GM12865 (cell line): ENCODE results near the gene EVI5.
"Not testable (repeated sequence)": the region's sequence is repeated elsewhere in the genome, so short reads cannot be mapped to it uniquely, and the experiment has no call there.

Source experiments
- DNase-seq: peaks from one replicate; pipeline ENCODE4 v3.0.0; 2010; ENCODE audit warnings: low read depth
- H3K4me3 ChIP-seq: 2 replicates; pipeline ENCODE4 v1.5.1; 2011; ENCODE audit warnings: mild to moderate bottlenecking, low read depth, low read length, control low read depth
- TF ChIP-seq, protein P1 (sequence below): IDR thresholded peaks from 2 replicates; pipeline ENCODE4 v1.5.1; 2011; ENCODE audit warnings: low read length, control low read depth, low read depth, inconsistent platforms; ENCODE audit not compliant: insufficient read depth; ENCODE audit errors: missing control alignments

The EVI5 gene

DNA sequence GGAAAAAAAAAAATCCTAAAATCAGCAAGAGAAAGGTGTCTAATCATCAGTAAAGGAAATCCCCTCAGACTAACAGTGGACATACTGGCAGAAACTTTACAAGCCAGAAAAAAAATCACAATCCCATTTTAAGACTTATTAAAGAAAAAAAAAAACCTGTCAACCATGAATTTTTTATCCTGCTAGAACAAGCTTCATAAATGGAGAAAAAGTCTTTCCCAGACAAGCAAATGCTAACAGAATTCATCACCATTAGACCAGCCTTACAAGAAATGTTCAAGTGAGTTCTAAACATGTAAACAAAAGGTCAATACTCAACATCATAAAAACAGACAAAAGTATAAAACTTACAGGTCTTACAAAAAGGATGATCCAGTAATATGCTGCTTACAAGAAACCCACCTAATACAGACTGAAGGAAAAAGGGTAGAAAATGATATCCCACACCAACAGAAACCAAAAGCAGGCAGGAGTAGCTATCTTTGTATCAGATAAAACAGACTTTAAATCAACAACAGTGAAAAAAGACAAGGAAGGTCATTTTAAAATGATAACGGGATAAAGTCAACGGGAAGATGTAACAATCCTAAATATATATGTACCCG is 129.6 kb downstream of the EVI5 start:
- H3K4me3 ChIP-seq: no peak overlapping the region
- TF ChIP-seq, protein P1, sequence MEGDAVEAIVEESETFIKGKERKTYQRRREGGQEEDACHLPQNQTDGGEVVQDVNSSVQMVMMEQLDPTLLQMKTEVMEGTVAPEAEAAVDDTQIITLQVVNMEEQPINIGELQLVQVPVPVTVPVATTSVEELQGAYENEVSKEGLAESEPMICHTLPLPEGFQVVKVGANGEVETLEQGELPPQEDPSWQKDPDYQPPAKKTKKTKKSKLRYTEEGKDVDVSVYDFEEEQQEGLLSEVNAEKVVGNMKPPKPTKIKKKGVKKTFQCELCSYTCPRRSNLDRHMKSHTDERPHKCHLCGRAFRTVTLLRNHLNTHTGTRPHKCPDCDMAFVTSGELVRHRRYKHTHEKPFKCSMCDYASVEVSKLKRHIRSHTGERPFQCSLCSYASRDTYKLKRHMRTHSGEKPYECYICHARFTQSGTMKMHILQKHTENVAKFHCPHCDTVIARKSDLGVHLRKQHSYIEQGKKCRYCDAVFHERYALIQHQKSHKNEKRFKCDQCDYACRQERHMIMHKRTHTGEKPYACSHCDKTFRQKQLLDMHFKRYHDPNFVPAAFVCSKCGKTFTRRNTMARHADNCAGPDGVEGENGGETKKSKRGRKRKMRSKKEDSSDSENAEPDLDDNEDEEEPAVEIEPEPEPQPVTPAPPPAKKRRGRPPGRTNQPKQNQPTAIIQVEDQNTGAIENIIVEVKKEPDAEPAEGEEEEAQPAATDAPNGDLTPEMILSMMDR: no peak
- no peak for DNase-seq

DNA sequence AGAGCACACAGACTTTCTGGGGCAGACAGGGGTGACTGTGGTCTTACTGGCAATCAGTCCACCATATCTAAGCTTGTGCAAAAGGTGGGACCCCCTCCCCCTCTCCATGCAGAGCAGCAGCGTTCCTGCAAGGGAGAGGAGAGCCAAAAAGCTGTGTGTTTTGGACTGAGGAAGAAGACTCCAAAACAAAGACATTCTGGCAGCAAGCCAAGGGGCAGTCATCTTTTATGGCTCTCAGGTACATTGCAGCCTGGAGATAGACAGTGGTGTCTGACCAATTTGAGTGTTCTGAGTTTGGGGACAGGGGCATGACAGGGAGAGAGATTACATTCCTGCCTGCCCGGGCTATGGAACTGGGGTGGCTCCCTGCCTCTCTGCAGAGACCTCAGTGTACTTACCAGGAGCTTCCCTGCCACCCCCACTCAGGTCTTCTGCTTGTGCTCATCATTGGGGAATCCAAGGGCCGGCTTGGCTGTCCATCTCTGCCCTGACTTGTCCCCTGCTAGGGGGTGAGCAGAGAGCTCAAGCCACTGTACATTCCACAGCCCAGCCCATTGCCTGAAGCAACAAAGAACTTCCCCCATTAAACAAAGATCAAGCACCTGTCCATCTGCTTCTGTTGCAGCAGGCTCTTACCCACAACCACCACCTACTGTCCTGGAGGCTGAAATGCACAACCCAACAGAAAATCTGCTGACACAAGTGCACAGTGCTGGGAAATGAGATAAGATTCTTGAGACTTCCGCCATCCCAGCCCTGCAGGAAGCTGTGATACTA is 131.1 kb downstream of the EVI5 start:
- no peak overlapping the region for H3K4me3 ChIP-seq
- peak; percentile 5 for DNase-seq
- TF ChIP-seq, protein P1: no peak

DNA sequence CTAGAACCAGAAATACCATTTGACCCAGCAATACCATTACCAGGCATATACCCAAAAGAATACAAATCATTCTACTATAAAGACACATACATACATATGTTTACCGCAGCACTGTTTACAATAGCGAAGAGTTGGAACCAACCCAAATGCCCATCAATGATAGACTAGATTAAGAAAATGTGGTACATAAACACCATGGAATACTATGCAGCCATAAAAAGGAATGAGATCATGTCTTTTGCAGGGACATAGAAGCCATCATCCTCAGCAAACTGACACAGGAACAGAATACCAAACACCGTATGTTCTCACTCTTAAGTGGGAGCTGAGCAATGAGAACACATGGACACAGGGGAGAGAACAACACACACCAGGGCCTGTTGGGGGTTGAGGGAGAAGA is 144.2 kb downstream of the EVI5 start:
- not testable (repeated sequence) for H3K4me3 ChIP-seq, DNase-seq

DNA sequence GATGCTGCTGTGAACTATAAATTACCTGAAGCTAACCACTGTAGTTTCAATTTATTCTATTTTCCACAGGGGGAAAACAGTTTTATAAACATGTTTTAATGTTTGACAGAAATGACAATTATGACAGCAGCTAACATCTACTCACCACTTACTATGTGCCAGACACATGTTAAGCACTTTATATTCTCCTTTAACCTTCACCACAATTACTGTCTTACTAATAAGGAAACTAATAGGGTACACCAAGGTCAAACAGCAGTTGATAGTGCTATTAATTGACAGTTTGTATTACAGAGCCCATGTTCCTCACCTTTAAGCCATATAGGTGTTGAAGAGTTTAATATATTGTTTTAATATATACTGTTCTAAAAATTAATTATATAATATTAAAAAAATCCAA is 146.4 kb downstream of the EVI5 start:
- no peak overlapping the region for H3K4me3 ChIP-seq
- TF ChIP-seq, protein P1: no peak
- no peak for DNase-seq

DNA sequence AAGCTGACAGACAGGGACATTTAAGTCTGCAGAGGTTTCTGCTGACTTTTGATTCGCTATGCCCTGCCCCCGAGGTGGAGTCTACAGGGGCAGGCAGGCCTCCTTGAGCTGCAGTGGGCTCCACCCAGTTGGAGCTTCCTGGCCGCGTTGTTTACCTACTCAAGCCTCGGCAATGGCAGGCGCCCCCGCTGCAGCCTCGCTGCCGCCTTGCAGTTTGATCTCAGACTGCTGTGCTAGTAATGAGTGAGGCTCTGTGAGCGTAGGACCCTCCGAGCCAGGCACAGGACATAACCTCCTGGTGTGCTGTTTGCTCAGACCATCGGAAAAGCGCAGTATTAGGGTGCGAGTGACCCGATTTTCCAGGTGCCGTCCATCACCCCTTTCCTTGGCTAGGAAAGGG is 149.7 kb downstream of the EVI5 start:
- not testable (repeated sequence) for H3K4me3 ChIP-seq, DNase-seq

DNA sequence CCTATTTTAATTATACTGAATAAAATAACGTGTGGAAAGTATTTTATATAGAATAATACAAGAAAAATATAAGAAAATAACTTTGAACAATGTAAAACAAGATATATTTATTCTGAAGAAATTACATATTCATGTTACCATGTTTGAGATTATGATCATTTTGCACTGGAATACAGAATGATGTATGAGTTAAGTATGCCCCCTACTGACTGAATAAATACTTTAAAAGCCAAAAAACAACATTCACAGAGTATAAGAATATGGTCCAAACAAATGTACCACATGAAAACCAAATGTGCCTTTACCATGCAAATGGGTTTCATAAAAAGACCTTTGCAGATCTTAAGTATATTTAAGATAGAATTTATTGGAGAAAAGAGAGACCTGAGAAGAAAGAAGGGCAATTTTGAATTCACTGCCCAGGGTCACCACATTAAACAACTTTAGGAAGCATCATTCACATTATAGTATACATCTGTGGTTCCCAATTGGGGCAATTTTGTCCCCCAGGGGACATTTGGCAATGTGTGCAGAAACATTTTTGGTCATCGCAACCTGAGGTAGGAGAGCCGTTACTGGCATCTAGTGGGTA is 161.6 kb downstream of the EVI5 start:
- DNase-seq: peak; percentile 21
- TF ChIP-seq, protein P1: peak; percentile 39
- H3K4me3 ChIP-seq: no peak overlapping the region

DNA sequence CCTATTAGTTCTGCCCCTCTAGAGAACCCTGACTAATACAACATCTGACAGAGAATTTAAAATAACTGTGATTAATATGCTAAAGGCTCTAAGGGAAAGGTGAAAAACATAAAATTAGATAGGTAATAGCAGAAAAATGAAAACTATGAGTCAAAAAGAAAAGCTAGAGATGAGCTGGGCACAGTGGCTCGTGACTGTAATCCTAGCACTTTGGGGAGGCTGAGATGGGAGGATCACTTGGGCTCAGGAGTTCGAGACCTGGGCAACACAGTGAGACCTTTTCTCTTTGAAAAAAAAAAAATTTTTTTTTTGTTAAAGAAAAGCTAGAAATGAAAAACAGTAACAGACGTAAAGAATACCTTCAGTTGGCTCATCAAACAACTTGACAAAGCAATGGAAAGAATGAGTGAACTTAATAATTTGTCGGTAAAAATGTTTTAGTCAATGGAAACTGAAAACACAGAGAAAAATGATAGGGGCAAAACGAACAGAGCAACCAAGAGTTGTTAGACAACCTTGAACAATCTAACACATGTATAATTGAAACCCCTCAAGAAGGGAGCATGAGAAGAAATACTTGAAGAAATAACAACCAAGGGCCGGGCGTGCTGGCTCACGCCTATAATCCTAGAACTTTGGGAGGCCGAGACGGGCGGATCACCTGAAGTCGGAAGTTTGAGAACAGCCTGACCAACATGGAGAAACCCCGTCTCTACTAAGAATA is 165.3 kb downstream of the EVI5 start:
- TF ChIP-seq, protein P1: no peak
- no peak overlapping the region for H3K4me3 ChIP-seq
- no peak for DNase-seq
